ENCODE data around the gene RAB10.

RAB10 gene

DNA sequence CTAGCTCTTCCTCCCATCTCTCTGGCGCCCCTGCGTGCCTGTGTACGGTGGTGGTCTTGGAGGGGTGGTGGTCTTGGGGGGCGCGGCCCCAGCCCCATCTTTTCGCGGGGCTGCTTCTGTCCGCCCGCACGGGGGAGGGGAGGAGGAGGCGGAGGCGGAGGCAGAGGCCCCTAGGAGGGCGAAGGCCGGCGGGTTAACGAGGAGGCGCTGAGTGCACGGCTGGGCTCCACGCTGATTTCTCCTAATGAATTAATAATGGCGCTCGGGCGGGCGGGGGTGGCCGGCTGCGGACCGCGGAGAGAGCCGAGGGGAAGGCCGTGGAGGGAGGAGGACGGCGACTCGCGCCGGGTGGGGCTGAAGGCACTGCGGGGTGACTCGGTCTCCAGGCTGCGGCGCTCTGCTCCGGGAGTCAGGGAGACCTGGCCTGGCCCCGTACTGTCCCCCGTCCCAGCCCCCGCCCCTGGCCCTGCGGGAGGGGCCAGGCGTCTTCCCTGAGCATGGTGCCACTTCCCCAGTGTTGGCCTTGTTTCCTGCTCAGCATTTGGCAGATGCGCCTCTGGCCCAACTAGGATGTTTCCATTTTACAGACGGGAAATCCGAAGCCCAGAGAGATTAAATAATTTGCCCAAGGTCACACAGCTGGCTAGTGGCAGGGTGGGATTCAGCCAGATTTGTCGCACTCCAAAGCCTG is 145.0 kb downstream of the RAB10 start:
- peak; percentile 18 for DNase-seq (ENCODE audit: low read depth)

DNA sequence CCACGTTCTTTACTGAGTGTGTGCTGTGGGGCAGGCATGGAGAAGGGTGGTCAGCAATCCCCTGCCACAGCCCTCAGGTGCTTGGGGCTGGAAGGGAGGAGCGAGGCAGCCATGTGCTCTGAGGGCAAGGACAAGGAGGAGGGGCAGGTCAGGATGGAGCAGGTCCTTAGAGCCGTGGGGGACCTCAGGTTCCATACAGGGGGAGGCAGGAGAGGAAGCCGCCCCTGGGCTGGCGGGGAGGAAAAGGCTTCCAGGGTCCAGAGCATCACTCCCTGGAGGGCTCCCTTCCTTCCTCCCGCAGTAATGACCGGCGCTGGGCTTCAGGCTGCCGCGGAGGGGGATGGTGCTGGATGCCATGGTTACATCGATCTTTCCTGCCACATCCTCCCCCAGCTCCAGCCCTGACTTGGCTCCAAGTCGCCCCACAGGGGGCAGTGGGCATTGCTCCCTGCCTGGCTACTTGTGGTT is 145.6 kb downstream of the RAB10 start:
- no peak for DNase-seq (ENCODE audit: low read depth)

DNA sequence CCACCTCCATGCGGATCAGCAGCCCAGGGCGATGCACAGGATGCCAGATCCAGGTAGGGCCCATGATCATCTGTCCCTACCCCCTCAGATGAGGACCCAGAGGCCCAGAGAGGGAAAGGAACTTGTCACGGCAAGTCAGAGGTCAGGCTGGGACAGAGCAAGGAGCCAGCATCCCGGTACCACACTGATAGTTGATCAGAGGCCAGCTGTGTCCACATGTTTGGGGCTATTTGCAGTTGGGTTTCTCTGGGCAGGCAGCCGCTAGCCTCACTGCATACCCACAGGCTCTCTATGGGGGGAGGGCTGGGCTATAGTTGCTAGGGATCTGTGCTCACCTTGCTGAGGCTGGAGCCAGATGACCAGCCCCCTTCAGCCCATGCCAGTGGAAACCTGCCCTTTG is 148.6 kb downstream of the RAB10 start:
- DNase-seq (ENCODE audit: low read depth), result no peak

DNA sequence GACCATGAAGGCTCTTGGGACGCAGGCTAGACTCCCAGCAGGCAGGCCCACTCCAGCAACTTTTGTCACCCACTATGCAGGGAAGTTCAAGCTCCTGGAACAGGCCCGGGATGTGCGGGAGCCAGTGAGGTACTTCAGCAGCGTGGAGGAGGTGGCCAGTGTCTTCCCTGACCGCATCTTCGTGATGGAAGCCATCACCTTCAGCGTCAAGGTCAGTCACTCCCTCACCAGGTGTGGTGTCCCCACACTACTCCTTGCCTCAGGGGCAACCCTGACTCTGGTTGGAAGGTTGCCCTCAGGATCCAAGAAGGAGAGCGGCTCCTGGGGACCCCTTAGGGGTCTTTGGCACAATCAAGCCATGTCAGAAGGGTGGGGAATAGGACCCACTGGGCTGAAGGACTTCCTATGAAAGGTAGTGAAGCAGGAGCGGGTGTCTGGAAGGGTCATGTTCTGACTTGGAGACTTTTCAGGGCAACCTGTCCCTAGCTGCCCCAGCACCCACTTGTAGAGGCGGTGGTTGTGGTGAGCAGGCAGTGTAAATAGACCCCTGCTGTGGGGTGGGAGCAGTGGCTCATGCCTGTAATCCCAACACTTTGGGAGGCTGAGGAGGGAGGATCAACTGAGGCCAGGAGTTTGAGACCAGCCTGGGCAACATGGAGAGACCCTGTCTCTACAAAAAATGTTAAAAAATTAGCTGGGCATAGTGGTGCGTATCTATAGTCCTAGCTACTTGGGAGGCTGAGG is 149.2 kb downstream of the RAB10 start:
- no peak for DNase-seq (ENCODE audit: low read depth)

DNA sequence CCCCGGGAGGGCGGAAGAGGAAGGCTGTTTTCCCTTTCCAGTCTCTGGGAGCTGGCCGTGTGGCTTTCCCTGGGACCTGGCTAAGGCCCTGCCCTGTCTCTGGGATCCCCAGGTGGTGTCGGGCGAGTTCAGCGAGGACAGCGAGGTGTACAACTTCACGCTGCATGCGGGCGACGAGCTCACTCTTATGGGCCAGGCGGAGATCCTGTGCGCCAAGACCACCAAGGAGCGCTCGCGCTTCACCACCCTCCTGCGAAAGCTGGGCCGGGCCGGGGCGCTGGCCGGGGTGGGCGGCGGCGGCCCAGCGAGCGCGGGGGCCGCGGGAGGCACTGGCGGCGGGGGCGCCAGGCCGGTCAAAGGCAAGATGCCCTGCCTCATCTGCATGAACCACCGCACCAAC is 150.2 kb downstream of the RAB10 start:
- DNase-seq (ENCODE audit: low read depth), result no peak

DNA sequence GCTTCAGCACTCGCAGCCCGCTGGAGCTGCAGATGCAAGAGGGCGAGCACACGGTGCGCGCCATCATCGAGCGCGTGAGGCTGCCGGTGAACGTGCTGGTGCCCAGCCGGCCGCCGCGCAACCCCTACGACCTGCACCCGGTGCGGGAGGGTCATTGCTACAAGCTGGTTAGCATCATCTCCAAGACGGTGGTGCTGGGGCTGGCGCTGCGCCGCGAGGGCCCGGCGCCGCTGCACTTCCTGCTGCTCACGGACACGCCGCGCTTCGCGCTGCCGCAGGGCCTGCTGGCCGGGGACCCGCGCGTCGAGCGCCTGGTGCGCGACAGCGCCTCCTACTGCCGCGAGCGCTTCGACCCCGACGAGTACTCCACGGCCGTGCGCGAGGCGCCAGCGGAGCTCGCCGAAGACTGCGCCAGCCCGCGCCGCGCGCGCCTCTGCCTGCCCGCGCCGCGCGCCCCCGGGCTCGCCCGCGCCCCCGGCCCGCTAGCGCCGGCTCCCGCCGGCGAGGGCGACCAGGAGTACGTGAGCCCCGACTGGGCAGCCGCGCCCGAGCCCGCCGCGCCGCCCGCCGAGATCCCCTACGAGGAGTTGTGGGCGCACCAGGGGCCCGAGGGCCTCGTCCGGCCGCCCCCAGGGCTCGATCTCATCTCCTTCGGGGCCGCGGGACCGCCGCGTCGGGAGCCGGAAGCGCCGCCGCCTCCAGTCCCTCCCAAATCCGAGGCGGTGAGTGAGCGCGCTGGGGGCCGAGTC is 150.8 kb downstream of the RAB10 start:
- DNase-seq (ENCODE audit: low read depth), result peak; percentile 83

DNA sequence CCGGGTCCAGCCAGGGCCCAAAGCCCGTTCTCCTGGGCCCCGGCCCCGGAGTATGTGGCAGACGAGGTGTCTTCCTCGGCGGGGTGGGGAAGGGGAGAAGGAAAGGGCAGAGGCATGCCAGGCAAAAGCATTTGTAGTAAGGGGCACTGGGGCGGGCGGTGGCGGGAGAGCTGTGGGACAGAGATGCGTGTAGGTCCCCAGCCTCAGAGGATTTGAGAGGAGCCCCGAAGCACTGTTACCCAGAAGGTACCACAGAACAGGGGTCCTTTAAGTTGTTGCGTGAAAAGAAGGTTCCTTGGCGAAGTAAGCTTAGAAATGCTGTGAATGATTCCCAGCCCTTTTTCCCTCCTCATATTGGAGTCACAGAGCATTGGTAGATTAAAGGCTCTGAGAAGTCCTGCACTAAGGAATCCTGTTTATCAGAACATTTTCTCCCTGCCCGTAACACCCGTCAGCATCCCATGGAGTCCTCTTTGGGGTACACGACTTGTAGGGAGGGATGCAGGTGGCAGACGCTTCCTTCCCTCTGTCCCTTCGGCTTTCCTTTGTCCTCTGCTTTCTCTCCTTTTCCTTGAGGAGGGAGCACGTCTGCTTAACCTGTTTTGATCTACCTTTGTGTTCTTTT is 151.5 kb downstream of the RAB10 start:
- DNase-seq (ENCODE audit: low read depth), result no peak

DNA sequence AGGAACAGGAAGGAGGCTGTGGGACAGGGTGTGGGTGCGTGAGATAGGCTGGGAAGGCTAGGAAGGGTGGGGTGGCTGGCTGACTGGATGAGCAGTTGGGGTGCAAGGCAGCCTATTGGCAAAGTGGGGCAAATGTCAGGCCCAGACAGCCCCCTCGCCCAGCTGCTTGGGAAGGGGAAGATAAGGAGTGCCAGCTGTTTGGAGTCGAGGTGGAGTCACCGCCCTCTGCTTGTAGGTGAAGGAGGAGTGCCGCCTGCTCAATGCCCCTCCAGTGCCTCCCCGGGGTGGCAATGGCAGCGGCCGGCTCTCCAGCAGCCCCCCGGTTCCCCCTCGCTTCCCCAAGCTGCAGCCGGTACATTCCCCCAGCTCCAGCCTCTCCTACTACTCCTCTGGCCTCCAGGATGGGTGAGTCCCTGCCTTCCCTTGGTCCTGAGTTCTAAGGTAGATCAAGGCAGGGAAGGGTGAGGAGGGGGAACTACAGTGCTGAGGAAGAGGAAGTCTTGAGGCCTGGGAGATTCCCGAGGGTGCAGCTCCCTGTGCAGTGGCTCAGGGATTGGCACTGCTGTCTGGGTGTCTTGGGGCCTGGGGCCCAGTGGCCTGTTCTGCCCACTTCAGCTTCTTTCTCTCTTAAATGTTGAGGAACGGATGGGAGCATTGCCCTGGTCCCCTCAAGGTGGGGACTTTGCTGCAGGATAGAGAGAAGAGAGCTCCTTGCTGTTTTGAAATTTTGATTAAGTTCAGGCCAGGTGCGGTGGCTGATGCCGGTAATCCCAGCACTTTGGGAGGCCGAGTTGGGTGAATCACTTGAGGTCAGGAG is 152.3 kb downstream of the RAB10 start:
- no peak for DNase-seq (ENCODE audit: low read depth)
